Stimulated activated CD8-positive, alpha-beta memory T cell treated with anti-CD3 and anti-CD28 coated beads, Interleukin-15, amount 100 ng/mL, for 24 hours (primary cell): ENCODE results near the gene CES2.
"Not testable (repeated sequence)": the region's sequence is repeated elsewhere in the genome, so short reads cannot be mapped to it uniquely, and the experiment has no call there.

Experiments used
- DNase-seq: peaks from one replicate; pipeline ENCODE4 v3.0.0-alpha.2; 2020; ENCODE audit warnings: low read depth

Gene CES2

GRCh38 chr16:66935314-66936011, at the start of gene CES2:
Gene CES2, plus strand, starts transcription at chr16:66935516. Its CDS starts 120 bp downstream, at chr16:66935636.
- no peak for DNase-seq

- no peak for DNase-seq
These were observed 49.0 kb upstream of the CES2 start for GRCh38 chr16:66886321-66886720.

GRCh38 chr16:66886914-66887313, 48.4 kb upstream of the CES2 start:
- no peak for DNase-seq

DNA sequence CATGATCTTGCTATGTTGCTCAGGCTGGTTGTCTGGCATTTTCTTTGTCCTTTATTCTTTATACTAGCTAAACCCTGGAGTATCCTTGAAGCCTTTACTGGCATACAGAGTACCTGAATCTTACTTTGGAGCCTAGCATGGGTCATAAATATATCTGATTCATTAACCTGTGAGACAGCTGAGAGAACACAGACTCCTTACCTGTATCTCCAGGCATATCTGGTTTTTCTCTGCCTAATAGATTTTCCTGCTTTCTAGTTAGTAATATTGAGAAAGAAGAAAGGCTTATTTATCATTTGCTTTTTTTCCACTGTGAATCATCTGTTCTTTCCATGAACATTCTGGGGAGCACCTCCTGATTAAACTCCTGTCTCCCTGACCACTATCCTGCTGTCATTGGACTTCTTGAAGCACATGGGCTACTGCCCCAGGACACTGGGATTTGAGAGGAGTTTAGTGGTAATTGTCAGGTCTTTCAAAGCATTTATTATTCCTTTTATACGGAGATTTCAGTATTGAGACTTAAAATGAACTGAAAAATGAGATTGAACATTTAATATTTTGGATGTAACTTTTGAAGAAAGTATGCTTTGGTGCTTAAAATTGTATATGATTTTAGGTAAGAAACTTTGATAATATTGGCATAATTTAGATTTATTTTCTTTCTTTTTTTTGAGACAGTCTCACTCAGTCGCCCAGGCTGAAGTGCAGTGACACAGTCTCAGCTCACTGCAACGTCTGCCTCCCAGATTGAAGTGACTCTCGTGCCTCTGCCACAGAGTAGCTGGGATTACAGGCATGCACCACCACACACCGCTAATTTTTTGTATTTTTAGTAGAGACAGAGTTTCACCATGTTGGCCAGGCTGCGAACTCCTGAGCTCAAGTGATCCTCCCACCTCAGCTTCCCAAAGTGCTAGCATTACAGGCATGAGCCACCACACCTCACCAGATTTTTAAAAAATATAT, 46.4 kb upstream of the CES2 start:
- DNase-seq, result no peak

- DNase-seq, result no peak
These were observed 45.7 kb upstream of the CES2 start for GRCh38 chr16:66889622-66890021.

- no peak for DNase-seq
These were observed 44.5 kb upstream of the CES2 start for GRCh38 chr16:66890799-66891198.

DNA sequence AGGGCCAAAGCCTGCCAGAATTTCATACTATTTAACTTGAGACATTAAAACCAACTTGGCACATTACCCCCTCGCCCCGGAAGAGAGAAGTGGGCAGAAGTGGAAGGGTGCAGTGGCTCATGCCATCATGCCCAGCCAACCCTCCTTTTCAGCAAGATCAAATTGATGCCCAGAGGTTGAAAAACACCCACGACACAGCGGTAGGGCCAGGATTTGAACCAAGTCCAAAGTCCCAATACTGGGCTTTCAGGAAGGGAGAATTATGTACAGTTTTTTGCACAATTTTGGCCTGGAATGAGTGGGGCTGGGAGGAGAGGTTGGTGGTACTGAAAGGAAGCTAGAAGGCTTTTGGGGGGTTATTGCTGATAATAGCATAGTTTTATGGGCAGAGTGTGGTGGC, 44.0 kb upstream of the CES2 start:
- DNase-seq, result no peak

DNA sequence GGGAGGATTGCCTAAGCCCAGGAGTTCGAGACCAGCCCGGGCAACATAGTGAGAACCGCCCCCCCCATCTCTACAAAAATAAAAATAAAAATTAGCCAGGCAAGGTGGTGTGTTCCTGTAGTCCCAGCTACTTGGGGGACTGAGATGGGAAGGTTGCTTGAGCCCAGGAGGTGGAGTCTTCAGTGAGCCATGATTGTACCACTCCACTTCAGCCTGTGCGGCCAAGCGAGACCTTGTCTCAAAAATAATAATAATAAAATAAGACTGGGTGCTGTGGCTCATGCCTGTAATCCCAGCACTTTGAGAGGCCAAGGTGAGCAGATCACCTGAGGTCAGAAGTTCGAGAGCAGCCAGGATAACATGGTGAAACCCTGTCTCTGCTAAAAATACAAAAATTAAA, 43.5 kb upstream of the CES2 start:
- no peak for DNase-seq

DNA sequence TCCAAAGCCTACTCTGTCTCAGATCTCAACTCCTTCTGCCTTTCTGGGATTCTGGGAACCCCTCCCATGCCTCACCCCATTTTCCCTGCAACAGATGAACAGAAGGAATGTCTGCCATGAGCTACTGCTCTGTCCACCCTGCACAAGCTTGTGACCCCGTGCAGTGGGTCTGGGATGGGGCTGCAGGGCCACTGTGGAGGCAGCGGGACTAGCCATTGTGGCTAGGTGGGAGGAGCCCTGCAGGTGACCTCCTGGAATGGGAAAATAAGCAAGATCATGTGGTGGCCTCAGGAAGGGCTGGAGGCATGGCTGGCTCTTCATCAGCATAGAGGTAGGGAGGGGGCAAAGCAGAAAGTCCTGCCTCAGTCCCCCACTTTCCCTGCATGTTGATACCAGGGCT, 41.3 kb upstream of the CES2 start:
- DNase-seq, result no peak

GRCh38 chr16:66894948-66895688, 40.2 kb upstream of the CES2 start:
- peak; percentile 28 for DNase-seq

DNA sequence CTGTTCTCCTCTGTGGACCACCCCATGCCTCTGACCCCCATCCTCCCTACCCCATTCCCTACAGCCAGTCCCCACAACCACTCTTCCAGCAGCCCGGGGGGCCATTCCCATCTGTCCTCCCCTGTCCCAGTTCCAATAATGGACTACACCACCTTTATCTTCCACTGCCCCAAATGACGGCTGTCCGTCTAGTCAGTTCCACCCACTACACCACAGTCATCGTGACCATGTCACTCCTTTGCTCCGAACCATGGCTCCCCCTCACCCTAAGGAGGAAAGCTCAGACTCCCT, 39.7 kb upstream of the CES2 start:
- DNase-seq, result no peak

DNA sequence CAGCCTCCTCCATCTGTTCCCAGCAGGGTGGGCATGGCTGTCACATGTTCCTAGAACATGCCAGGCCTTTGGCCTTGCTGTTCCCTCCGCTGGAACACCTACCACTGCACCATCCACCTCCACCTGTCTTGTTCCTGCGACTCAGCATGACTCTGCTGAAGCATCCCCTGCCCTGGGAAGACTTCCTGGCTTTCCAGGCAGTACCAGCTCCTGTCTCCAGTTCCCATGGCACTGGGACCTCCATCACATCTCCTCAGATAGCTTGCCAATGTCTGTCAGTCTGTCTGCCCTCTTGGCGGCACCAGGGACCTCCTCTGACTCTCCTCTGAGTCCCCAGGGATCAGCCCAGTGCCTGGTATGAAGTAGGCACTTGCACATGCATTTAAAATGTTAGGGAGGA, 39.3 kb upstream of the CES2 start:
- no peak for DNase-seq

DNA sequence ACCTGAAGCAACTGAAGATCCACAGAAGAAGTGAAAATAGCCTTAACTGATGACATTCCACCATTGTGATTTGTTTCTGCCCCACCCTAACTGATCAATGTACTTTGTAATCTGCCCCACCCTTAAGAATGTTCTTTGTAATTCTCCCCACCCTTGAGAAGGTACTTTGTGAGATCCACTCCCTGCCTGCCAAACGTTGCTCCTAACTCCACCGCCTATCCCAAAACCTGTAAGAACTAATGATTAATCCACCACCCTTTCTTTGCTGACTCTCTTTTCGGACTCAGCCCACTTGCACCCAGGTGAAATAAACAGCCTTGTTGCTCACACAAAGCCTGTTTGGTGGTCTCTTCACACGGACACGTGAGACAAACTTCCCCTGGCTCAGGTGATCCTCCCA, 38.6 kb upstream of the CES2 start:
- DNase-seq, result not testable (repeated sequence)

- no peak for DNase-seq
These were observed 37.1 kb upstream of the CES2 start for GRCh38 chr16:66898207-66898606.

DNA sequence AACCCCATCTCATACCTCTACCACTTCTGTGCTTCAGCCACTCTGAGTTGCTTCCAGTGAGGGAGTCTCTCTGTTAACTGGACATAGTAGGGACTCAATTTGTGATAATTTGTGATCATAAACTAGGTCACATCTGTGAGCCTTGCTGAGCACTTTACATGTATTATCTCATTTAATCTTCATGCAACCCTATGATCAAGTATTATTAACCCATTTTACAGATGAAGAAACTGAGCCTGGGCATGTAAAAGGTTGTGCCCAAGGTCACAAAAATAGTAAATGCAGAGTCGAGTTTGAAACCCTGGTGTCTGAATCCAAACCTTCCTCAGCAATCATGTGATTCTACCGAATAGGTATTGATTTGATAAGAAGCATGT, 36.4 kb upstream of the CES2 start:
- no peak for DNase-seq

- DNase-seq, result no peak
These were observed 35.9 kb upstream of the CES2 start for GRCh38 chr16:66899310-66899944.

DNA sequence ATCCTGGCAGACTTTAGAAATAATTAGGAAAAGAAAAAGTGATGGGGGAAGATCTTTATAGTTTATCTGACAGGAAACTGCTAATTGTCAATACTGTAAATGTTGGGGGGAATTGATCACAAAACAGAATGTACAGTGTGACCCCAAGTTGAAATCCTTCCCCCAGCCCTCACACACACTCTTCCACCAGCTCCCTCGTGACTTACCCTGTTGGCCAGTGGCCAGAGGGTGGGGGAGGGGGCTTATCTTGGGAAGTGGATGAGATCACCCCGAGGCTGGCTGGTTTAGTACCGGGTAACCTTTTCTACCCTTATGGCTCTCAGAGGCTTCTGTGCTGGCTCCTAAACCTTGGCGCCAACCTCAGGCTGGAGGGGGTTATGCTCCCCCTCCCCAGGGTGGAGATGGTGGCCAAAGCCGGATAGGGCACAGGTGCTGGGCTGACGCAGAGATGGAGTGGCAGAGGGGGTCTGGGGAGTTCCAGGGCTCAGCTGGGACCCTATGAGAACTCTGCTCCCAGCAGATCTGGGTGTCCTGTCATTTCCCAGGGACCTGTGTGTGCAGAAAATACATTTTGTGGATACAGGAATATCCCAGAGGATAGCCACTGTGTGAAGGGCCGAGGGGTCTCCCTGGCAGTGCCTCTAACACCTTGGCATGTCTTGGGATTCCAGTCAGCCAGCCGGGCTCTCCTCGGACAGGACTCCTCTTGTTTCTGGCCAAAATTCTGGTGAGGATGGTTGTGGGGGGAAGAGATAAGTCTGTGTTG, 35.2 kb upstream of the CES2 start:
- DNase-seq, result no peak

- no peak for DNase-seq
These were observed 34.4 kb upstream of the CES2 start for GRCh38 chr16:66900721-66901441.

DNA sequence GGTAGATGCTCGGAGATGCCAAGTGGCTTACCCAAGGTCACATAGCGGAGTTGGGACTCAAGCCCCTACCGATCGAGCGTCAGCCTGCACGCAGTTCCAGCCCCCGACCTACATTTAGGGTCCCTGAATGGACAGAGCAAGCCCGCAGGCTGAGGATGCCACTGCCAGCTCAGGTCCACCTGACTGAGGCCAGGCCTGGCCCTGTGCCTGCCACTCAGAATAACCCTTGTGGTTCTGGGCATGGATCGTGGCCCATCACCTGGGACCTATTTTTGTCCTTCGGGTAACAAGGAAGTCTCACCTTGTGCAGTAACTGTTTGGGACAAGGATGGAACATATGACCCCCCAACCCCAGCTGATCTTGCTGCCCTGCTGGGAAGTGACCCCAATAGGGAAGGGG, 33.7 kb upstream of the CES2 start:
- no peak for DNase-seq

DNA sequence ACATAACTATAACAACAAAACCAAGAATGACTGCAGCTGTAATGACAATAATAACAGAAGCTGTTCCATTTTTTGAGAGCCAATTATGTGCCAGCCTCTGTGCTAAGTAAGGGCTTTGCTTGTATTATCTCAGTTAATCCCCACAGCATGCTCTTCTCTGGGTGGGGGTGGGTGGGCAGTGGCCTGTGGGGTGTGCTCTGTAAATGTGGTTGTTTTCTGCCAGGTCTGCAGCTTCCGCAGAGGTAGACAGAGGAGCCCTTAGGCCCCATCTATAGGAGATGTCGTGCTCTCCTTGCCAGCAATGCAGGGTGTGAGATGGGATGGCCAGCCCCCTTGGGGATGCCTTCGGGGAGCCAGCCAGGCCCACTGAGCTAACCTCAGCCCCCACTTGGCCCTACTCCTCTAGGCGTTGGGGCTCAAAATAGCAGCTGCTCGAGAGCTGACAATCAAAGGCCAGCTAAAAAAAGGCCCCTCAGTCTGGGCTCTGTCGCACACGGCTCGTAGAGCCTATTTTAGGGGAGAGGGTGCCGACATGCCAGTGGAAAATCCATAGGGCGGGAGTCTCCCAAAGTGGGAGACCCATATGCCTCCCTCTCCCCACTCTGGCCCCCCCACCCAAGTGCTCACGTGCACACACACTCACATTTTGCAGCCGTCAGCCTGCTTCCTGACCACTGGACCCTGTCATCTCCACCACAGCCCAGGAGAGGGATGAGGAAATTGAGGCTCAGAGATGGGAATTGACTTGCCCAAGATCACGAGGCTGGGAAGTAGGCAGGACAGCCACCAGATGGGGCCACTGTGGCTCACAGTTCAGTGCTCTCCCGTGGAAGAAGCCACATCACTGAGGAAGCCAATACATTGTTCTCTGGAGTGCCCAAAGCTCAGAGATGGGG, 32.4 kb upstream of the CES2 start:
- DNase-seq, result no peak
